ENCODE data around the gene BMERB1. TPM values are rescaled to one million over a fixed set of nuclear protein-coding genes. Genes with fewer than 3 reads are reported as not detected.

BMERB1 gene
- total RNA-seq, 2 donors from 2014 or later, result 6.3 to 10.4 TPM

DNA sequence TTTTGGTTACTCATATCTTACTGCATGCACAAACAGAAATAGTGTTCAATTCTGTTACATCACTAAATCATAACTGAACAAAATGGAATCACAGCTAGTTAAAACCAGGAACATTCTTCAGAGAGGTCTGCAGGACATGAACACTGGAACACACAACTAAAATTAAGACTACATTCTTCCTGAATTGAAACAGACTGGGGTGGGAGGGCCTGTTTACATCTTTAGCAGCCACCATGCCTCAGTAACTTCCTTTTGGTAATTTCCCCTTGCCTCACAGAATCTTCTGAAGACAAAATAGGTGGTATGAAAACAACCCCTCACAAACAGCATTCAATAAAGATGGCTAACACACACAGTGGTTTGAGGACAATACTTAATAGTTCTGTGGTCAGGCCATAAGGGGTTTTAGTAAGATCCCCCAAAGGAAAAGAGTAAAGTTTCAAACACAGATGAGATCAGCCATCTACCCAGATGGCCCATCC, 202.0 kb downstream of the BMERB1 start:
- H3K9me3 Mint-ChIP-seq, result peaks cover 4% of the 10 kb centered on the region
- H3K4me1 Mint-ChIP-seq, result no peaks in the 10 kb centered on the region
- H3K27me3 Mint-ChIP-seq (ENCODE audit: insufficient read depth), result no peaks in the 10 kb centered on the region
- TF ChIP-seq, protein P1, sequence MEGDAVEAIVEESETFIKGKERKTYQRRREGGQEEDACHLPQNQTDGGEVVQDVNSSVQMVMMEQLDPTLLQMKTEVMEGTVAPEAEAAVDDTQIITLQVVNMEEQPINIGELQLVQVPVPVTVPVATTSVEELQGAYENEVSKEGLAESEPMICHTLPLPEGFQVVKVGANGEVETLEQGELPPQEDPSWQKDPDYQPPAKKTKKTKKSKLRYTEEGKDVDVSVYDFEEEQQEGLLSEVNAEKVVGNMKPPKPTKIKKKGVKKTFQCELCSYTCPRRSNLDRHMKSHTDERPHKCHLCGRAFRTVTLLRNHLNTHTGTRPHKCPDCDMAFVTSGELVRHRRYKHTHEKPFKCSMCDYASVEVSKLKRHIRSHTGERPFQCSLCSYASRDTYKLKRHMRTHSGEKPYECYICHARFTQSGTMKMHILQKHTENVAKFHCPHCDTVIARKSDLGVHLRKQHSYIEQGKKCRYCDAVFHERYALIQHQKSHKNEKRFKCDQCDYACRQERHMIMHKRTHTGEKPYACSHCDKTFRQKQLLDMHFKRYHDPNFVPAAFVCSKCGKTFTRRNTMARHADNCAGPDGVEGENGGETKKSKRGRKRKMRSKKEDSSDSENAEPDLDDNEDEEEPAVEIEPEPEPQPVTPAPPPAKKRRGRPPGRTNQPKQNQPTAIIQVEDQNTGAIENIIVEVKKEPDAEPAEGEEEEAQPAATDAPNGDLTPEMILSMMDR (conservative IDR thresholded peaks at IDR 0.05), result no peak
- no peak overlapping the region for H3K27ac Mint-ChIP-seq
- H3K9me3 ChIP-seq (ENCODE audit: control insufficient read depth, low read length), result peaks cover 7% of the 10 kb centered on the region
- H3K27ac ChIP-seq (ENCODE audit: low read depth, low read length), result no peak overlapping the region
- DNase-seq, result no peak
- no peak overlapping the region for H3K4me3 Mint-ChIP-seq
- H3K4me1 ChIP-seq (ENCODE audit: control insufficient read depth, insufficient read depth, low read length), result no peaks in the 10 kb centered on the region
- no peak overlapping the region for H3K4me3 ChIP-seq (ENCODE audit: low read length)
- peaks cover 72% of the 10 kb centered on the region for H3K36me3 ChIP-seq (ENCODE audit: control insufficient read depth, insufficient read depth, low read length)
- no peak overlapping the region for H3K9ac ChIP-seq (ENCODE audit: extremely low read depth, low read length, poor library complexity, severe bottlenecking)
- peaks cover 70% of the 10 kb centered on the region for H3K36me3 Mint-ChIP-seq (ENCODE audit: low read depth)
- no peaks in the 10 kb centered on the region for H3K27me3 ChIP-seq (ENCODE audit: control insufficient read depth, insufficient read depth, low read length, poor library complexity, severe bottlenecking)

Other genes starting within 250 kb of the BMERB1 start
- gene NPIPA5, start 56.3 kb upstream of the BMERB1 start, total RNA-seq, result 1 to 10 TPM in 1 of 2 donors, under 1 TPM in 1; 0.75 to 3.7 TPM
- gene MPV17L, start 38.8 kb upstream of the BMERB1 start, total RNA-seq, result 1 to 10 TPM; 2.7 to 3.1 TPM
- 10 to 100 TPM; 39.3 to 39.6 TPM for gene MARF1, start 208.6 kb downstream of the BMERB1 start, total RNA-seq
- 10 to 100 TPM; 60.5 to 69.2 TPM for gene NDE1, start 215.7 kb downstream of the BMERB1 start, total RNA-seq